SK-N-SH treated with all-trans-retinoic acid at 6 μM for 48 hours (cell line): ENCODE results near the gene ADAMTS17.

Source experiments
- ATAC-seq: fragments of 200-7000 bp; cut with Tn5 transposase; 3 replicates; pipeline ENCODE4 v1.9.1; 2020; ENCODE audit warnings: mild to moderate bottlenecking, moderate library complexity
- ARNTL ChIP-seq: fragments of 450-650 bp; formaldehyde crosslinking; IDR thresholded peaks from 2 replicates; pipeline ENCODE4 v1.5.0; 2020; ENCODE audit warnings: low read depth, mild to moderate bottlenecking, moderate library complexity, borderline replicate concordance
- GLIS3 ChIP-seq: fragments of 250-450 bp; sonication (Bioruptor Pico); IDR thresholded peaks from 2 replicates; pipeline ENCODE4 v1.5.0; 2020; ENCODE audit warnings: mild to moderate bottlenecking, moderate library complexity
- ISL1 ChIP-seq: fragments of 250-450 bp; sonication (Bioruptor Pico); IDR thresholded peaks from 2 replicates; pipeline ENCODE4 v2.1.2; 2022; ENCODE audit warnings: mild to moderate bottlenecking, moderate library complexity
- OSR1 ChIP-seq: fragments of 250-450 bp; sonication (Bioruptor Pico); IDR thresholded peaks from 2 replicates; pipeline ENCODE4 v1.8.0; 2022; ENCODE audit warnings: moderate library complexity, mild to moderate bottlenecking, inconsistent platforms
- PPARA ChIP-seq: fragments of 250-450 bp; sonication (Bioruptor Pico); IDR thresholded peaks from 2 replicates; pipeline ENCODE4 v1.5.0; 2020; ENCODE audit warnings: mild to moderate bottlenecking, borderline replicate concordance
- RARB ChIP-seq: fragments of 250-450 bp; sonication (Bioruptor Pico); IDR thresholded peaks from 2 replicates; pipeline ENCODE4 v1.8.0; 2021; ENCODE audit warnings: mild to moderate bottlenecking, moderate library complexity
- TOX ChIP-seq: fragments of 250-450 bp; sonication (Bioruptor Pico); IDR thresholded peaks from 2 replicates; pipeline ENCODE4 v1.8.0; 2021; ENCODE audit warnings: mild to moderate bottlenecking, moderate library complexity, borderline replicate concordance
- ZC3H10 ChIP-seq: fragments of 250-450 bp; sonication (Bioruptor Pico); IDR thresholded peaks from 2 replicates; pipeline ENCODE4 v1.5.1; 2021; ENCODE audit warnings: mild to moderate bottlenecking, moderate library complexity
- ZFP3 ChIP-seq: fragments of 250-450 bp; sonication (Bioruptor Pico); IDR thresholded peaks from 2 replicates; pipeline ENCODE4 v1.5.0; 2020; ENCODE audit warnings: mild to moderate bottlenecking, moderate library complexity
- ZFP30 ChIP-seq: fragments of 450-650 bp; formaldehyde crosslinking; IDR thresholded peaks from 2 replicates; pipeline ENCODE4 v1.5.0; 2022; ENCODE audit warnings: mild to moderate bottlenecking, moderate library complexity
- ZNF565 ChIP-seq: fragments of 450-650 bp; formaldehyde crosslinking; conservative IDR thresholded peaks from 2 replicates; pipeline ENCODE4 v1.5.0; 2020; ENCODE audit warnings: low read depth, mild to moderate bottlenecking, moderate library complexity
- ZNF70 ChIP-seq: fragments of 450-650 bp; formaldehyde crosslinking; IDR thresholded peaks from 2 replicates; pipeline ENCODE4 v1.5.0; 2020; ENCODE audit warnings: mild to moderate bottlenecking, moderate library complexity
- ZNF8 ChIP-seq: fragments of 450-650 bp; formaldehyde crosslinking; IDR thresholded peaks from 2 replicates; pipeline ENCODE4 v1.5.0; 2020; ENCODE audit warnings: mild to moderate bottlenecking, moderate library complexity
- TF ChIP-seq, protein P1 (sequence below): fragments of 250-450 bp; sonication (Bioruptor Pico); IDR thresholded peaks from 2 replicates; pipeline ENCODE4 v1.8.0; 2020; ENCODE audit warnings: mild to moderate bottlenecking, moderate library complexity, borderline replicate concordance
- TF ChIP-seq, protein P2 (sequence below): fragments of 250-450 bp; sonication (Bioruptor Pico); IDR thresholded peaks from 2 replicates; pipeline ENCODE4 v1.5.0; 2020; ENCODE audit warnings: mild to moderate bottlenecking, moderate library complexity
- TF ChIP-seq, protein P3 (sequence below): fragments of 250-450 bp; sonication (Bioruptor Pico); IDR thresholded peaks from 2 replicates; pipeline ENCODE4 v1.8.0; 2021; ENCODE audit warnings: low read depth, mild to moderate bottlenecking, moderate library complexity, borderline replicate concordance
- TF ChIP-seq, protein P4 (sequence below): fragments of 250-450 bp; sonication (Bioruptor Pico); IDR thresholded peaks from 2 replicates; pipeline ENCODE4 v1.5.1; 2020; ENCODE audit warnings: low read depth, mild to moderate bottlenecking, moderate library complexity

The ADAMTS17 gene

DNA sequence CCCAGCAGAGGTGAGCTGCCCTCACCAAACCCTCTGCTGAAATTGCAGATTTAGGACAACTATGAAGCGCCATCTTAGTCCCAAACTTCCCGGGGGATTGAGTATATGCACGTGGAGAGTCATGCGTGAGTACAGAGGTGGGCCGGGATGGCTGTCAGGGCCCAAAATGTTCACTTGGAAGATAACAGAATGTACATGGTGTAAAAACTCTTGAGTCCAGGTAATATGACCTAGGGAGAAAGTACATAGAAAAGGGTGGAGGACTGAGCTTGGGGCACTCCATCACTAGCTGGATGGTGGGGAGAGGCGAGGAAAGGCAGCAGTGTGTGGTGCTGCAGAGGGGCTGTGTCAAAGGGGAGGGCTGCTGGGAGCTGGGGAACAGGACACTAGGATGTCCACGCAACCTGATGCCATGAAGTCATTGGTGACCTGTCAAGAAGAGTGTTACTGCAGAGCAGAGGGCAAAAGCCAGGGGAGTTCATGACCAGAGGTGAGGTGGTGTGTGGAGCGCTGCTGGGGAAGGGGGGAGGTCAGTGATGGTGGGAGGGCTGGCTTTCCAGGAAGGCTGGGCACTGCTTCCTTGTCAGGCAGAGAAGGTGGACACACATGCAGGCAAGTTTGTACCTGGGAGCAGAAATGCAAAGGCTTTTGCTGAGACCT lies 372.4 kb downstream of the ADAMTS17 start:
- ATAC-seq, result no peak
- no peak for TF ChIP-seq ARNTL (CRISPR knock-in tag)
- no peak for TF ChIP-seq ZC3H10 (CRISPR knock-in tag)
- no peak for TF ChIP-seq TOX (CRISPR knock-in tag)
- TF ChIP-seq, protein P1, sequence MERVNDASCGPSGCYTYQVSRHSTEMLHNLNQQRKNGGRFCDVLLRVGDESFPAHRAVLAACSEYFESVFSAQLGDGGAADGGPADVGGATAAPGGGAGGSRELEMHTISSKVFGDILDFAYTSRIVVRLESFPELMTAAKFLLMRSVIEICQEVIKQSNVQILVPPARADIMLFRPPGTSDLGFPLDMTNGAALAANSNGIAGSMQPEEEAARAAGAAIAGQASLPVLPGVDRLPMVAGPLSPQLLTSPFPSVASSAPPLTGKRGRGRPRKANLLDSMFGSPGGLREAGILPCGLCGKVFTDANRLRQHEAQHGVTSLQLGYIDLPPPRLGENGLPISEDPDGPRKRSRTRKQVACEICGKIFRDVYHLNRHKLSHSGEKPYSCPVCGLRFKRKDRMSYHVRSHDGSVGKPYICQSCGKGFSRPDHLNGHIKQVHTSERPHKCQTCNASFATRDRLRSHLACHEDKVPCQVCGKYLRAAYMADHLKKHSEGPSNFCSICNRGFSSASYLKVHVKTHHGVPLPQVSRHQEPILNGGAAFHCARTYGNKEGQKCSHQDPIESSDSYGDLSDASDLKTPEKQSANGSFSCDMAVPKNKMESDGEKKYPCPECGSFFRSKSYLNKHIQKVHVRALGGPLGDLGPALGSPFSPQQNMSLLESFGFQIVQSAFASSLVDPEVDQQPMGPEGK, result no peak
- no peak for TF ChIP-seq ZNF8 (CRISPR knock-in tag)
- TF ChIP-seq ISL1 (CRISPR knock-in tag), result no peak
- TF ChIP-seq ZNF565 (CRISPR knock-in tag), result no peak
- TF ChIP-seq ZNF70 (CRISPR knock-in tag), result no peak
- TF ChIP-seq, protein P2, sequence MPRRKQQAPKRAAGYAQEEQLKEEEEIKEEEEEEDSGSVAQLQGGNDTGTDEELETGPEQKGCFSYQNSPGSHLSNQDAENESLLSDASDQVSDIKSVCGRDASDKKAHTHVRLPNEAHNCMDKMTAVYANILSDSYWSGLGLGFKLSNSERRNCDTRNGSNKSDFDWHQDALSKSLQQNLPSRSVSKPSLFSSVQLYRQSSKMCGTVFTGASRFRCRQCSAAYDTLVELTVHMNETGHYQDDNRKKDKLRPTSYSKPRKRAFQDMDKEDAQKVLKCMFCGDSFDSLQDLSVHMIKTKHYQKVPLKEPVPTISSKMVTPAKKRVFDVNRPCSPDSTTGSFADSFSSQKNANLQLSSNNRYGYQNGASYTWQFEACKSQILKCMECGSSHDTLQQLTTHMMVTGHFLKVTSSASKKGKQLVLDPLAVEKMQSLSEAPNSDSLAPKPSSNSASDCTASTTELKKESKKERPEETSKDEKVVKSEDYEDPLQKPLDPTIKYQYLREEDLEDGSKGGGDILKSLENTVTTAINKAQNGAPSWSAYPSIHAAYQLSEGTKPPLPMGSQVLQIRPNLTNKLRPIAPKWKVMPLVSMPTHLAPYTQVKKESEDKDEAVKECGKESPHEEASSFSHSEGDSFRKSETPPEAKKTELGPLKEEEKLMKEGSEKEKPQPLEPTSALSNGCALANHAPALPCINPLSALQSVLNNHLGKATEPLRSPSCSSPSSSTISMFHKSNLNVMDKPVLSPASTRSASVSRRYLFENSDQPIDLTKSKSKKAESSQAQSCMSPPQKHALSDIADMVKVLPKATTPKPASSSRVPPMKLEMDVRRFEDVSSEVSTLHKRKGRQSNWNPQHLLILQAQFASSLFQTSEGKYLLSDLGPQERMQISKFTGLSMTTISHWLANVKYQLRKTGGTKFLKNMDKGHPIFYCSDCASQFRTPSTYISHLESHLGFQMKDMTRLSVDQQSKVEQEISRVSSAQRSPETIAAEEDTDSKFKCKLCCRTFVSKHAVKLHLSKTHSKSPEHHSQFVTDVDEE (CRISPR knock-in tag), result no peak
- TF ChIP-seq PPARA (CRISPR knock-in tag), result no peak
- no peak for TF ChIP-seq RARB (CRISPR knock-in tag)

DNA sequence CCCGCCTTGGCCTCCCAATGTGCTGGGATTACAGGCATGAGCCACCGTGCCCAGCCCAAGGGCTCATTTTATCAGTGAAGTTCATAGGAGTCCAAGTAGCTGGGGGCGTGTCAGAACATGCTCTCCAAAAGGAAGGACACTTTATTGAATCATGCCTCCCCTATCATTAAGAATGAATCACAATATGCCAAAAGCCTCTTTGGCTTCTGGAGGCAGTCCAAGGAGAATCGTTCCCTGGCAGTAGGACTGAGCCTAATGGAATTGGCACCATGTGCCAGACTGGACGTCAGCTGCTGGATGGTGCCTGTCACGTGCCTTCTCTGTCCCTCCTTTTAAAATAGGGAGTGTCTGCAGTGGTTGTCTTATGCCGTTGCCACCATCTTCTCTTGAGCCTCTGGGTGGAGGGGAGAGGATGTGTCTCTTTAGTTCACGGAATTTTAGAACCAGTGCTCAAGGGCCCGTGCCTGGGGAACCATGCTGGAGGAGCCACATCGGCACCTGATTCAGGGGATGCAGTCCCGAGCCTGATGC lies 373.9 kb downstream of the ADAMTS17 start:
- TF ChIP-seq ZFP30 (CRISPR knock-in tag), result no peak
- TF ChIP-seq ISL1 (CRISPR knock-in tag), result peak; percentile 73
- TF ChIP-seq ZFP3 (CRISPR knock-in tag), result peak; percentile 87
- TF ChIP-seq ZC3H10 (CRISPR knock-in tag), result no peak
- no peak for ATAC-seq

DNA sequence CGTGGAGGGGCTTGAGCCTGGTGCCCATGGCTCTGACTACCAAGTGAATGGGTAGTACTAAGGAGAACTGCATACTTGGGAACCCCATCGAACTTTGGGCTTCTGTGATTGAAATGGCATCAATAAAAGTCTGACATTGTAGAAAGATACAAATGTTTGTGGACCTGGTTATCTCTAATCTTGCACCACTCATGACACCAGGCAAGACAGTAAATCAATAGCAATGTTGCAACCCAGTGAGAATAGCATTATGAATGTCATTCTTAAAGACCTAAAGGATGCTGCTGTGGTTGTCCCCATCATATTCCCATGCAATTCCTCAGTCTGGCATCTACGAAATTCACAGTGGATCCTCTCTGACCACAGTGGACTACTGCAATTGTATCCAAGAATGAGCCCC lies 375.0 kb downstream of the ADAMTS17 start:
- TF ChIP-seq ARNTL (CRISPR knock-in tag), result no peak
- TF ChIP-seq, protein P3, sequence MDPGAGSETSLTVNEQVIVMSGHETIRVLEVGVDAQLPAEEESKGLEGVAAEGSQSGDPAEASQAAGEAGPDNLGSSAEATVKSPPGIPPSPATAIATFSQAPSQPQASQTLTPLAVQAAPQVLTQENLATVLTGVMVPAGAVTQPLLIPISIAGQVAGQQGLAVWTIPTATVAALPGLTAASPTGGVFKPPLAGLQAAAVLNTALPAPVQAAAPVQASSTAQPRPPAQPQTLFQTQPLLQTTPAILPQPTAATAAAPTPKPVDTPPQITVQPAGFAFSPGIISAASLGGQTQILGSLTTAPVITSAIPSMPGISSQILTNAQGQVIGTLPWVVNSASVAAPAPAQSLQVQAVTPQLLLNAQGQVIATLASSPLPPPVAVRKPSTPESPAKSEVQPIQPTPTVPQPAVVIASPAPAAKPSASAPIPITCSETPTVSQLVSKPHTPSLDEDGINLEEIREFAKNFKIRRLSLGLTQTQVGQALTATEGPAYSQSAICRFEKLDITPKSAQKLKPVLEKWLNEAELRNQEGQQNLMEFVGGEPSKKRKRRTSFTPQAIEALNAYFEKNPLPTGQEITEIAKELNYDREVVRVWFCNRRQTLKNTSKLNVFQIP (CRISPR knock-in tag), result no peak
- no peak for TF ChIP-seq RARB (CRISPR knock-in tag)
- no peak for TF ChIP-seq OSR1 (CRISPR knock-in tag)
- TF ChIP-seq, all 23 proteins: peak for 0
- ATAC-seq, result no peak

DNA sequence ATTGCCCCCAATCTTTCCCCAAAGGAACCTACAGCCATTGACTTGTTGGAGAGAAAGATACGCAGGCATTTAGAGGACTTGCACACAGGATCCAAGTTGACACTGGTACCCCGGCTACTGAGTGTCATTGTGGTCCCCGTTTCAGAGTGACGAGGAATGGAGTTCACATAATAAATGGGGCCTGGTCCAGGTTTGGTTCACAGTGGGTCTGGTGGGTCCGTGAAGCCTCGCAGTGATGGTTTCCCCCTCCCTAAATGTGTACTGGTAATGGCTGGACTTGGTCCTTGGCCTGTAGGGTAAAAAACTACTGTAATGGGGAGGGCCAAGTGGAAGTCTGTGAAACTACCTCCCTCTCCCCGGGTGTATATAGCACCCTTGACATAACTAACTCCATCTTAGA lies 376.4 kb downstream of the ADAMTS17 start:
- no peak for ATAC-seq
- TF ChIP-seq, protein P2 (CRISPR knock-in tag), result no peak
- TF ChIP-seq, protein P4, sequence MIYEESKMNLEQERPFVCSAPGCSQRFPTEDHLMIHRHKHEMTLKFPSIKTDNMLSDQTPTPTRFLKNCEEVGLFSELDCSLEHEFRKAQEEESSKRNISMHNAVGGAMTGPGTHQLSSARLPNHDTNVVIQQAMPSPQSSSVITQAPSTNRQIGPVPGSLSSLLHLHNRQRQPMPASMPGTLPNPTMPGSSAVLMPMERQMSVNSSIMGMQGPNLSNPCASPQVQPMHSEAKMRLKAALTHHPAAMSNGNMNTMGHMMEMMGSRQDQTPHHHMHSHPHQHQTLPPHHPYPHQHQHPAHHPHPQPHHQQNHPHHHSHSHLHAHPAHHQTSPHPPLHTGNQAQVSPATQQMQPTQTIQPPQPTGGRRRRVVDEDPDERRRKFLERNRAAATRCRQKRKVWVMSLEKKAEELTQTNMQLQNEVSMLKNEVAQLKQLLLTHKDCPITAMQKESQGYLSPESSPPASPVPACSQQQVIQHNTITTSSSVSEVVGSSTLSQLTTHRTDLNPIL (CRISPR knock-in tag), result no peak
- TF ChIP-seq ZNF565 (CRISPR knock-in tag), result no peak
- TF ChIP-seq ZC3H10 (CRISPR knock-in tag), result no peak
- TF ChIP-seq ZFP3 (CRISPR knock-in tag), result no peak
- TF ChIP-seq GLIS3 (CRISPR knock-in tag), result no peak
- TF ChIP-seq, all 23 proteins: peak for 0
